ENCODE results near the gene PHACTR3.

Gene PHACTR3

DNA sequence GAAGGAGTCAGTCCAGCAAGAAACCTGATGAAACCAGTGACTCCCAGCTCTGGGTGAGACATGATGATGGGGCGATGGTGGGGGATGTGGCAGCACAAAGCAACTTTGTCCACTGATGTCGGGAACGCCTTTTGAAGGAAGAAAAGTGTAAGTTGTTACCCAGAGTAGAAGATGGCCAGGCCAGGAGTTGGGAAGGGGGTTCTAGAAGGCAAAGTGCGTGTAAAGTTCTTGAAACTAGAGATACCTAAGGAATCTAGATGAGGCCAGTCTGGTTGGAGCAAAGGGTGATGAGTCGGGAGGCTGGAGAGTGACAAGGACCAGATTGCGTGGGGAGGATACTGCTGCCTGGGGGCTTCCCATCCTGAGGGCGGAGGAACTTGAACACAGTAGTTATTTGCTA is 117.0 kb downstream of the PHACTR3 start:
- no peak overlapping the region for H3K27ac ChIP-seq (ENCODE audit: low read depth, low read length, poor library complexity, severe bottlenecking)
- no peaks in the 10 kb centered on the region for H3F3A ChIP-seq (ENCODE audit: insufficient read depth, low read length)
- no peak overlapping the region for H3K4me3 ChIP-seq (ENCODE audit: low read depth, low read length, poor library complexity, severe bottlenecking)
- no peaks in the 10 kb centered on the region for H3K79me2 ChIP-seq (ENCODE audit: insufficient read depth, low read length)
- H3K4me1 ChIP-seq (ENCODE audit: insufficient read depth, low read length, severe bottlenecking) = no peaks in the 10 kb centered on the region
- no peak overlapping the region for H3K9ac ChIP-seq (ENCODE audit: low read length)
- TF ChIP-seq, protein P1, sequence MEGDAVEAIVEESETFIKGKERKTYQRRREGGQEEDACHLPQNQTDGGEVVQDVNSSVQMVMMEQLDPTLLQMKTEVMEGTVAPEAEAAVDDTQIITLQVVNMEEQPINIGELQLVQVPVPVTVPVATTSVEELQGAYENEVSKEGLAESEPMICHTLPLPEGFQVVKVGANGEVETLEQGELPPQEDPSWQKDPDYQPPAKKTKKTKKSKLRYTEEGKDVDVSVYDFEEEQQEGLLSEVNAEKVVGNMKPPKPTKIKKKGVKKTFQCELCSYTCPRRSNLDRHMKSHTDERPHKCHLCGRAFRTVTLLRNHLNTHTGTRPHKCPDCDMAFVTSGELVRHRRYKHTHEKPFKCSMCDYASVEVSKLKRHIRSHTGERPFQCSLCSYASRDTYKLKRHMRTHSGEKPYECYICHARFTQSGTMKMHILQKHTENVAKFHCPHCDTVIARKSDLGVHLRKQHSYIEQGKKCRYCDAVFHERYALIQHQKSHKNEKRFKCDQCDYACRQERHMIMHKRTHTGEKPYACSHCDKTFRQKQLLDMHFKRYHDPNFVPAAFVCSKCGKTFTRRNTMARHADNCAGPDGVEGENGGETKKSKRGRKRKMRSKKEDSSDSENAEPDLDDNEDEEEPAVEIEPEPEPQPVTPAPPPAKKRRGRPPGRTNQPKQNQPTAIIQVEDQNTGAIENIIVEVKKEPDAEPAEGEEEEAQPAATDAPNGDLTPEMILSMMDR (IDR thresholded peaks at IDR 0.05; ENCODE audit: low read length) = no peak
- no peak for TF ChIP-seq EZH2 (IDR thresholded peaks at IDR 0.05; ENCODE audit: borderline replicate concordance, low read length)
- H4K20me1 ChIP-seq (ENCODE audit: insufficient read depth, low read length) = no peaks in the 10 kb centered on the region
- no peaks in the 10 kb centered on the region for H3K9me2 ChIP-seq (ENCODE audit: low read depth, low read length)
- H3K9me3 ChIP-seq (ENCODE audit: low read length) = no peaks in the 10 kb centered on the region
- H3K36me3 ChIP-seq (ENCODE audit: insufficient read depth, low read length) = no peaks in the 10 kb centered on the region
- H3K4me2 ChIP-seq (ENCODE audit: low read length) = no peak overlapping the region
- no peak overlapping the region for H2AFZ ChIP-seq (ENCODE audit: low read length)
- H3K27me3 ChIP-seq (ENCODE audit: insufficient read depth, low read length) = 0 out of 2 replicates have a peak, but pooled peaks cover 3% of the 10 kb centered on the region

DNA sequence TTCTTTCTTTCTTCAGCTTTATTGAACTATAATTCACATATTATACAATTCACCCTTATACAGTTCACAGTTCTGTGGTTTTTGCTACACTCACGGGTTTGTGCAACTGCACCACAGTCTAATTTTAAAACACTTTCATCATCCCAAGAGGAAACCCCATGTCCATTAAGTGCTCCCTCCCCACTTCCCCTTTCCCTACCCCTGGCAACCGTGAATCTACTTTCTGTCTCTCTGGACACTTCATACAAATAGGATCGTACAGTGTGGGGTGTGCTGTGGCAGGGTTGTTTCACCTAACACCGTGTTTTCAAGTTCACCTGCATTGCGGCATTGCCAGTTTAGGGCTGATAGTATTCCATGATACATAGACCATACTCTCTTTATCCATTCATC is 118.8 kb downstream of the PHACTR3 start:
- Histone ChIP-seq H3K9ac (ENCODE audit: low read length) (no peak overlapping the region), H3K79me2 (ENCODE audit: insufficient read depth, low read length) (no peaks in the 10 kb centered on the region), H3F3A (ENCODE audit: insufficient read depth, low read length) (no peaks in the 10 kb centered on the region), H3K4me3 (ENCODE audit: low read depth, low read length, poor library complexity, severe bottlenecking) (no peak overlapping the region), H3K4me2 (ENCODE audit: low read length) (no peak overlapping the region), H3K9me3 (ENCODE audit: low read length) (no peaks in the 10 kb centered on the region), H2AFZ (ENCODE audit: low read length) (no peak overlapping the region), H4K20me1 (ENCODE audit: insufficient read depth, low read length) (no peaks in the 10 kb centered on the region), H3K4me1 (ENCODE audit: insufficient read depth, low read length, severe bottlenecking) (no peaks in the 10 kb centered on the region), H3K27me3 (ENCODE audit: insufficient read depth, low read length) (0 out of 2 replicates have a peak, but pooled peaks cover 3% of the 10 kb centered on the region), H3K9me2 (ENCODE audit: low read depth, low read length) (no peaks in the 10 kb centered on the region), H3K36me3 (ENCODE audit: insufficient read depth, low read length) (no peaks in the 10 kb centered on the region), H3K27ac (ENCODE audit: low read depth, low read length, poor library complexity, severe bottlenecking) (no peak overlapping the region)
- no peak for TF ChIP-seq EZH2 (IDR thresholded peaks at IDR 0.05; ENCODE audit: borderline replicate concordance, low read length)
- TF ChIP-seq, protein P1 (IDR thresholded peaks at IDR 0.05; ENCODE audit: low read length) = no peak

DNA sequence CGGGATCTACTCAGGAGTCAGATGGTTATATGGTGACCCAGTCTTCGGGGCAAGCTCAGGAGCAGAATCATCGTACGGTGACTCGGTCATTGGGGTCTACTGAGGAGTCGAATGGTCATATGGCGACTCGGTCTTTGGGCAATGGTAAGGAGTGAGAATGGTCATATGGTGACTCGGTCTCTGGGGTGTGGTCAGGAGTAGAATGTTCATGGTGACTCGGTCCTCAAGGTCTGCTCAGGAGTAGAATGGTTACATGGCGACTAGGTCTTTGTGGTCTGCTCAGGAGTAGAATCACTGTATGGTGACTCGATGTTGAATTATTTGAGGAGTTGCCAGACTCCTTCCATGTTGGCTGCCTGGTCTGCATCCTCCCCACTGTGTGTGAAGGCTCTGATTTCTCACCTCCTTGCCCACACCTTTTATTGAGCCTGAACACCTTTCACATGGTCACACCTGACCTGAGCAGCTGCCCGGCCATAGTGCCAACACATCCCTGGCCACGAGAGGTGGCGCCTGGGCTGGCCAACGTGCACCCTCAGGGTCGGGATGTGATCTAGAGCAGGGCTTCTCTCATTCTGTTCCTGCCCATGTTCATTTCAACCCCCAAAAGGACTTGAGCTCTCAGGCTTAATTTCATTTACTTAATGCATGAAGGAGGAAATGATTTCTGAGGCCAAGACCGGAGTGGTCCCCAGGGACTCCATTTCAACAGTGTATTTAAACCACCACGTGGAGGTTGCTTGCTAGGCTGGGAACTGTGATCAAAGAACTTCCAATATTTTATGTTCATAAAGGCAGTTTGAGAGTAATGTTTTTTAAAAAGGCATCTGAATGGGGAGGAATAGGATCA is 119.5 kb downstream of the PHACTR3 start:
- no peak overlapping the region for H3K27ac ChIP-seq (ENCODE audit: low read depth, low read length, poor library complexity, severe bottlenecking)
- TF ChIP-seq EZH2 (IDR thresholded peaks at IDR 0.05; ENCODE audit: borderline replicate concordance, low read length) = no peak
- TF ChIP-seq, protein P1 (IDR thresholded peaks at IDR 0.05; ENCODE audit: low read length) = no peak
- H3K4me2 ChIP-seq (ENCODE audit: low read length) = no peak overlapping the region
- H3K4me1 ChIP-seq (ENCODE audit: insufficient read depth, low read length, severe bottlenecking) = no peaks in the 10 kb centered on the region
- H3K9ac ChIP-seq (ENCODE audit: low read length) = no peak overlapping the region
- no peaks in the 10 kb centered on the region for H3F3A ChIP-seq (ENCODE audit: insufficient read depth, low read length)
- H3K9me2 ChIP-seq (ENCODE audit: low read depth, low read length) = no peaks in the 10 kb centered on the region
- no peaks in the 10 kb centered on the region for H4K20me1 ChIP-seq (ENCODE audit: insufficient read depth, low read length)
- no peak overlapping the region for H2AFZ ChIP-seq (ENCODE audit: low read length)
- no peaks in the 10 kb centered on the region for H3K79me2 ChIP-seq (ENCODE audit: insufficient read depth, low read length)
- H3K36me3 ChIP-seq (ENCODE audit: insufficient read depth, low read length) = no peaks in the 10 kb centered on the region
- H3K4me3 ChIP-seq (ENCODE audit: low read depth, low read length, poor library complexity, severe bottlenecking) = no peak overlapping the region
- 0 out of 2 replicates have a peak, but pooled peaks cover 3% of the 10 kb centered on the region for H3K27me3 ChIP-seq (ENCODE audit: insufficient read depth, low read length)
- H3K9me3 ChIP-seq (ENCODE audit: low read length) = no peaks in the 10 kb centered on the region

Measured in OCI-LY1 (cell line).